Measurements from ENCODE around the gene CREB3L2. TPM values are rescaled to one million over a fixed set of nuclear protein-coding genes. Genes with fewer than 3 reads are reported as not detected.

Gene CREB3L2
- polyA plus RNA-seq, 1 experiment = 57.8 TPM

DNA sequence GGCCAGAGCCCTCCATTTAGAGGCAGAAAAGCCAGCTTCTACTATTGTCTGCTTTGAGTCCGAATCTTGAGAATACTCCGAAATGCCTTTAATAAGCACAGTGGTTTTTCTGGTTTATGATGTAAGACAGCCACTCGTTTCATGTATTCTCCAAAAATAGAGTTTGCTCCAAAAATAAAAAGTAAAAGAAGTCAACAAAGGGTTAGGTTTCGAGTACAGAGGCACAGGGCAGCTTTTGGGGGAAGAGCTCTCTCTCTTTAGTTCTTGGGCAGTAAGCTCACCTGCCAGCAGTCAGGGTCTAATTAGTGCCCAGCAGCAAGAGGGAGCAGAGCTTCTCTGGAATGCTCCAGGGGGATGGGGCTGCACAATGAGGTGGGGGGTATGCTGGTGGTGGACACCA is 20.2 kb downstream of the CREB3L2 start:
- Histone ChIP-seq H3K27ac (ENCODE audit: low read depth, low read length) (peak overlapping the region; percentile 52), H3K9me3 (ENCODE audit: control insufficient read depth, insufficient read depth, low read length) (no peaks in the 10 kb centered on the region; the same call in 1 of the 2 replicates), H3K27me3 (ENCODE audit: control insufficient read depth, insufficient read depth, low read length) (no peaks in the 10 kb centered on the region), H3K4me3 (ENCODE audit: low read depth, low read length) (no peak overlapping the region)
- ChIA-PET CTCF (interaction anchor here (0.6 to 1.2 kb wide), 2 partner anchors 21 to 491 kb away, joined by 3 to 8 read pairs; no protein-coding TSS in a partner anchor), POLR2A (interaction anchor here (0.6 to 0.9 kb wide), 3 partner anchors 9 to 51 kb away, joined by 3 to 4 read pairs (median 3); no protein-coding TSS in a partner anchor)
- DNase-seq (ENCODE audit: low read depth, low spot score) = no peak
- TF ChIP-seq, protein P1, sequence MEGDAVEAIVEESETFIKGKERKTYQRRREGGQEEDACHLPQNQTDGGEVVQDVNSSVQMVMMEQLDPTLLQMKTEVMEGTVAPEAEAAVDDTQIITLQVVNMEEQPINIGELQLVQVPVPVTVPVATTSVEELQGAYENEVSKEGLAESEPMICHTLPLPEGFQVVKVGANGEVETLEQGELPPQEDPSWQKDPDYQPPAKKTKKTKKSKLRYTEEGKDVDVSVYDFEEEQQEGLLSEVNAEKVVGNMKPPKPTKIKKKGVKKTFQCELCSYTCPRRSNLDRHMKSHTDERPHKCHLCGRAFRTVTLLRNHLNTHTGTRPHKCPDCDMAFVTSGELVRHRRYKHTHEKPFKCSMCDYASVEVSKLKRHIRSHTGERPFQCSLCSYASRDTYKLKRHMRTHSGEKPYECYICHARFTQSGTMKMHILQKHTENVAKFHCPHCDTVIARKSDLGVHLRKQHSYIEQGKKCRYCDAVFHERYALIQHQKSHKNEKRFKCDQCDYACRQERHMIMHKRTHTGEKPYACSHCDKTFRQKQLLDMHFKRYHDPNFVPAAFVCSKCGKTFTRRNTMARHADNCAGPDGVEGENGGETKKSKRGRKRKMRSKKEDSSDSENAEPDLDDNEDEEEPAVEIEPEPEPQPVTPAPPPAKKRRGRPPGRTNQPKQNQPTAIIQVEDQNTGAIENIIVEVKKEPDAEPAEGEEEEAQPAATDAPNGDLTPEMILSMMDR (IDR thresholded peaks at IDR 0.05; ENCODE audit: low read depth, low read length) = no peak

DNA sequence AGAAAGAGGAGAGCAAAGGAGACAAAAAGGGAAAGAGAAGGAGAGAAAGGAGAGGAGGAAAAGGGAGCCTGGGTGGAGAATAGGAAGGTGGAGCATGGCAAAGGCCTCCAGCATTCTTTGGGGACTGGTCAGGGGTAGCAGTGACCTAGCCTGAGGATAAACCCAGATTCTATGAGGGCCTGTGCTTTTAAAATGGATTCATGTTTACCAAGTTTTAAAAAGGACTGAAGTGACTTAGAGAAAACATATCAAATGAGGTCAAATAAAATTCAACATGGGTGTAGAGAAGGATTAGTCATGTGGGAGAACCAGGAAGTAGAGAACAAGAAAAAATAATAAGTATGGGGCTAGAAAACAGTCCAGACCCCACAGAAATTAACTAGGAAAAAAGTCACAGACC is 20.7 kb downstream of the CREB3L2 start:
- H3K27me3 ChIP-seq (ENCODE audit: control insufficient read depth, insufficient read depth, low read length) = no peaks in the 10 kb centered on the region
- TF ChIP-seq, protein P1 (IDR thresholded peaks at IDR 0.05; ENCODE audit: low read depth, low read length) = no peak
- CTCF ChIA-PET = interaction anchor here (1.2 kb wide), 1 partner anchor 22 kb away, joined by 8 read pairs; no protein-coding TSS in a partner anchor
- H3K9me3 ChIP-seq (ENCODE audit: control insufficient read depth, insufficient read depth, low read length) = no peaks in the 10 kb centered on the region; the same call in 1 of the 2 replicates
- peak overlapping the region; percentile 52 for H3K27ac ChIP-seq (ENCODE audit: low read depth, low read length)
- POLR2A ChIA-PET = interaction anchor here (0.5 to 0.9 kb wide), 3 partner anchors 9 to 51 kb away, joined by 3 to 4 read pairs (median 4); no protein-coding TSS in a partner anchor
- DNase-seq (ENCODE audit: low read depth, low spot score) = no peak
- H3K4me3 ChIP-seq (ENCODE audit: low read depth, low read length) = no peak overlapping the region

DNA sequence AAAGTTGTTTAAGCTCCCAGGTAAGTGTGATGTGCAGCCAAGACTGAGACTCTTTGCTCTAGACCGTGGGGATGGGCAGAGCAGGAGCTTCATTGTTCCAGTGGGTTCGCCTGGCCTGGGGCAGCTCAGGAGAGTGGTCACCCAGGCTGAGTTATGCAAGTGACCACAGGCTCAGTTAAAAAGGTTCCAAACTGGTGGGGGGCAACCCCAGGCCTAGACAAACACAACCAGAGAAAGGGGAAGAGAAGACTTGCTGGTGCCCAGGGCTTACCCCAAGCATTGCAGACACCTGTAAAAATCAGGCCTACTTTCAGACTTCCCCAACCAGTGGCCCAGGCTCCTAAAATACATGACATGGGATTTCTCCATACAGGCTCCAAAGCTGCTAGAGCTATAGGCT is 21.6 kb downstream of the CREB3L2 start:
- CTCF ChIA-PET = interaction anchor here (0.6 kb wide), 1 partner anchor 15 kb away, joined by 3 read pairs; no protein-coding TSS in a partner anchor

DNA sequence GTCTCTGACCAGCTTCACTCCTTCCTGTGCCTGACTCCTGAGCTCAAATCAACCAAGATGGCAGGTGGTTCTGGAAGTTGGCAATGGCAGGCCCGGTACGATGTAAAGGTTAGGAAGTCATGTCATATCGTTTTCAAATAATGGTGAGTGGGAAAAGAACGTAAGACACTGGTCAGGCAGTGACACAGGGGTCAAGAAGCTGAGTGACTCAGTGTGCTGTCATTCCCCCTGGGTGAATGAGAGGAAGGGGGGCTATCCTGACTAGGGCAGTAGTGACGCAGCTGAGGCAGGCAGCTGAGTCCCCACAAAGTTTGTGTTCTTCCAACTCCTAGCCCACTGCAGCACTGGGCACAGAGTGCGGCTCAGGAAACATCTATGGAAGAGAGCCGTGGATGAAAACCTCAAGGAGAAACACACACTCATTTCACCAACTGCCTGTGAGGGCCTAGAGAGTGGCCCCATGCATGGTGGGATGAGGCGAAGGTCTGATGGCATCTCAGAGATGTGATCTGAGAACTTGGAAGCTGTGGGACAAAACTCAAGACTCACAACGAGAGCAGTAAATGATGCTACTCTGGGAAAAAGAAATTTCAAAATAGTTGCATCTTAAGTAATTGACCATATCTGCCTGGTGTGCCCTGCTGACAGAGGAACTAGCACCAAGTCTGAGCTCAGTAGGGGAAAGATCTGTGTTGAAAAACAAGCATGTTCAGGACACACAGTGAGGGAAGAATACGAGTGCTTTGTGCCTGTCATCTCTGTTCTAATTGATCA is 23.2 kb downstream of the CREB3L2 start:
- ChIA-PET POLR2A (interaction anchor here (0.5 to 2.4 kb wide), 7 partner anchors 8 to 1039 kb away, joined by 3 to 24 read pairs (median 4); no protein-coding TSS in a partner anchor), CTCF (interaction anchor here (1.2 kb wide), 1 partner anchor 75 kb away, joined by 3 read pairs; no protein-coding TSS in a partner anchor)
- Histone ChIP-seq H3K27ac (ENCODE audit: low read depth, low read length) (peak overlapping the region; percentile 95), H3K9me3 (ENCODE audit: control insufficient read depth, insufficient read depth, low read length) (no peaks in the 10 kb centered on the region; the same call in 1 of the 2 replicates), H3K27me3 (ENCODE audit: control insufficient read depth, insufficient read depth, low read length) (no peaks in the 10 kb centered on the region), H3K4me3 (ENCODE audit: low read depth, low read length) (peak overlapping the region; percentile 3; the same call in 1 of the 2 replicates)
- TF ChIP-seq, protein P1 (IDR thresholded peaks at IDR 0.05; ENCODE audit: low read depth, low read length) = no peak
- peak; percentile 89 for DNase-seq (ENCODE audit: low read depth, low spot score)

More for the DNA sequence above, 21.6 kb downstream of the CREB3L2 start:
- TF ChIP-seq, protein P1 (IDR thresholded peaks at IDR 0.05; ENCODE audit: low read depth, low read length) = no peak
- Histone ChIP-seq H3K9me3 (ENCODE audit: control insufficient read depth, insufficient read depth, low read length) (no peaks in the 10 kb centered on the region; the same call in 1 of the 2 replicates), H3K27ac (ENCODE audit: low read depth, low read length) (peak overlapping the region; percentile 62), H3K27me3 (ENCODE audit: control insufficient read depth, insufficient read depth, low read length) (no peaks in the 10 kb centered on the region), H3K4me3 (ENCODE audit: low read depth, low read length) (no peak overlapping the region)
- DNase-seq (ENCODE audit: low read depth, low spot score) = no peak
- POLR2A ChIA-PET = no interaction called here

DNA sequence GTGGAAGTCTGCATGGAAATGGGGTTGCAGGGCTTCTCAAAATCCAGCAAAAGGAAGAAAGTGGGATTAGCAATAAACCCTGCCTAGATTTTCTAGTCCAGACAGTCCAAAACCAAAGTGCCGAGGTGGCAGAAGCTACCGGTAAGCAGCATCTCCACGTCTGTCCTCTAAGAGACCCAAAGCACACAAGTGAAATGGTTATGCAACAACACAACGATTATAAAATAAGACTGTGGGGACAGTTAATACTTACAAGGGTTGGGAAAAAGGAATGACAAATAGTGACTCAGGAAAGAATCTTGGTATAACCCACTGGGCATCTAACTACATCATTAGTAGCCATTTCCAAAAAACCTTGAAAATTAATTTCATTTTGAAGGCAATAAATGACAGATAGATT is 24.7 kb downstream of the CREB3L2 start:
- Histone ChIP-seq H3K27me3 (ENCODE audit: control insufficient read depth, insufficient read depth, low read length) (no peaks in the 10 kb centered on the region), H3K9me3 (ENCODE audit: control insufficient read depth, insufficient read depth, low read length) (no peaks in the 10 kb centered on the region), H3K4me3 (ENCODE audit: low read depth, low read length) (no peak overlapping the region), H3K27ac (ENCODE audit: low read depth, low read length) (no peak overlapping the region)
- DNase-seq (ENCODE audit: low read depth, low spot score) = no peak
- POLR2A ChIA-PET = interaction anchor here (0.6 kb wide), 1 partner anchor 10 kb away, joined by 3 read pairs; no protein-coding TSS in a partner anchor
- CTCF ChIA-PET = no interaction called here
- TF ChIP-seq, protein P1 (IDR thresholded peaks at IDR 0.05; ENCODE audit: low read depth, low read length) = no peak

Data from AG04450 (cell line).